ENCODE data around the gene RTCB. TPM values are rescaled to one million over a fixed set of nuclear protein-coding genes. Genes with fewer than 3 reads are reported as not detected.

RTCB gene
- total RNA-seq, 1 donor from 2014 or later: 215 TPM

- peaks cover 11% of the 10 kb centered on the region for H3F3A ChIP-seq (ENCODE audit: low read depth)
- no peak overlapping the region for H3K4me3 ChIP-seq
- H3K27ac ChIP-seq: no peak overlapping the region
- Mint-ChIP-seq H3K4me3 (no peak overlapping the region), H3K27me3 (ENCODE audit: insufficient read depth, low read depth) (peaks cover 6% of the 10 kb centered on the region), H3K4me1 (peaks cover 67% of the 10 kb centered on the region), H3K9me3 (peaks cover 6% of the 10 kb centered on the region), H3K27ac (peak overlapping the region; percentile 88), H3K36me3 (no peaks in the 10 kb centered on the region)
- H2AFZ ChIP-seq (replicated peaks): peak overlapping the region; percentile 7
- no peaks in the 10 kb centered on the region for H3K9me3 ChIP-seq (ENCODE audit: low read depth)
- H4K20me1 ChIP-seq (ENCODE audit: low read depth): no peaks in the 10 kb centered on the region
- H3K36me3 ChIP-seq: no peaks in the 10 kb centered on the region
- peaks cover 36% of the 10 kb centered on the region for H3K4me1 ChIP-seq
- H3K9ac ChIP-seq: no peak overlapping the region
- no peaks in the 10 kb centered on the region for H3K27me3 ChIP-seq
- TF ChIP-seq EZH2phosphoT487 (IDR thresholded peaks at IDR 0.05) (no peak), CTCF (IDR thresholded peaks at IDR 0.05) (no peak), EZH2 (IDR thresholded peaks at IDR 0.05) (no peak)
- no peak overlapping the region for H3K4me2 ChIP-seq
- no peak for DNase-seq (ENCODE audit: low spot score)
- H3K79me2 ChIP-seq (ENCODE audit: low read depth): no peaks in the 10 kb centered on the region
Measured at GRCh38 chr22:32342977-32343376, 69.1 kb downstream of the RTCB start.

GRCh38 chr22:32341122-32341740 lies 70.8 kb downstream of the RTCB start:
- no peak for TF ChIP-seq EZH2 (IDR thresholded peaks at IDR 0.05)
- TF ChIP-seq EZH2phosphoT487 (IDR thresholded peaks at IDR 0.05): no peak
- TF ChIP-seq CTCF (IDR thresholded peaks at IDR 0.05): no peak
- Histone ChIP-seq H3K27ac (peak overlapping the region; percentile 59), H2AFZ (replicated peaks) (no peak overlapping the region), H3K4me2 (peak overlapping the region; percentile 65), H3K27me3 (no peaks in the 10 kb centered on the region), H3F3A (ENCODE audit: low read depth) (peaks cover 28% of the 10 kb centered on the region), H3K9me3 (ENCODE audit: low read depth) (no peaks in the 10 kb centered on the region), H3K4me1 (peaks cover 53% of the 10 kb centered on the region), H3K79me2 (ENCODE audit: low read depth) (no peaks in the 10 kb centered on the region), H3K9ac (no peak overlapping the region), H4K20me1 (ENCODE audit: low read depth) (no peaks in the 10 kb centered on the region), H3K36me3 (no peaks in the 10 kb centered on the region), H3K4me3 (no peak overlapping the region)
- H3K27ac Mint-ChIP-seq: peak overlapping the region; percentile 94
- peaks cover 3% of the 10 kb centered on the region for H3K9me3 Mint-ChIP-seq
- H3K36me3 Mint-ChIP-seq: no peaks in the 10 kb centered on the region
- H3K4me1 Mint-ChIP-seq: peaks cover 85% of the 10 kb centered on the region
- H3K4me3 Mint-ChIP-seq: peak overlapping the region; percentile 39
- H3K27me3 Mint-ChIP-seq (ENCODE audit: insufficient read depth, low read depth): peaks cover 6% of the 10 kb centered on the region
- DNase-seq (ENCODE audit: low spot score): peak; percentile 82

GRCh38 chr22:32340411-32340810 lies 71.6 kb downstream of the RTCB start:
- TF ChIP-seq EZH2phosphoT487 (IDR thresholded peaks at IDR 0.05) (no peak), CTCF (IDR thresholded peaks at IDR 0.05) (no peak), EZH2 (IDR thresholded peaks at IDR 0.05) (no peak)
- Mint-ChIP-seq H3K36me3 (no peaks in the 10 kb centered on the region), H3K4me3 (peak overlapping the region; percentile 61), H3K9me3 (peaks cover 2% of the 10 kb centered on the region), H3K27ac (peak overlapping the region; percentile 94), H3K4me1 (peaks cover 87% of the 10 kb centered on the region), H3K27me3 (ENCODE audit: insufficient read depth, low read depth) (peaks cover 6% of the 10 kb centered on the region)
- Histone ChIP-seq H3K4me1 (peaks cover 60% of the 10 kb centered on the region), H3K27ac (no peak overlapping the region), H3K36me3 (no peaks in the 10 kb centered on the region), H3K27me3 (no peaks in the 10 kb centered on the region), H2AFZ (replicated peaks) (no peak overlapping the region), H3F3A (ENCODE audit: low read depth) (peaks cover 36% of the 10 kb centered on the region), H4K20me1 (ENCODE audit: low read depth) (no peaks in the 10 kb centered on the region), H3K4me3 (no peak overlapping the region), H3K9ac (no peak overlapping the region), H3K79me2 (ENCODE audit: low read depth) (no peaks in the 10 kb centered on the region), H3K9me3 (ENCODE audit: low read depth) (no peaks in the 10 kb centered on the region), H3K4me2 (no peak overlapping the region)
- no peak for DNase-seq (ENCODE audit: low spot score)

All from neural progenitor cell (in vitro differentiated cells).